Measurements from ENCODE around the gene SOWAHD. TPM values are rescaled to one million over a fixed set of nuclear protein-coding genes. Genes with fewer than 3 reads are reported as not detected.

Gene SOWAHD
- total RNA-seq, 1 experiment from 2014 or later, result 1.1 TPM

- intact Hi-C loops (cut with micrococcal nuclease), result no loop called here
- Histone ChIP-seq H3K79me2 (ENCODE audit: insufficient read depth, low read length) (no peaks in the 10 kb centered on the region), H3K4me1 (ENCODE audit: control insufficient read depth in 1 of 2, insufficient read depth in 2 of 2, low read length in 2 of 2) (peaks cover 6 to 22% of the 10 kb centered on the region in 2 experiments; a peak in 3 of 4 replicates), H3K9me2 (ENCODE audit: insufficient read depth) (no peaks in the 10 kb centered on the region), H3K27ac (ENCODE audit: low read depth, low read length) (no peak overlapping the region), H3K9ac (ENCODE audit: low read length) (no peak overlapping the region), H3K4me2 (ENCODE audit: low read length) (no peak overlapping the region), H3K27me3 (ENCODE audit: insufficient read depth, low read length) (no peaks in the 10 kb centered on the region), H3K9me3 (ENCODE audit: control insufficient read depth in 1 of 2, insufficient read depth in 1 of 2, low read depth in 1 of 2, low read length in 2 of 2) (no peaks in the 10 kb centered on the region), H4K20me1 (ENCODE audit: insufficient read depth) (no peaks in the 10 kb centered on the region), H3K36me3 (ENCODE audit: control insufficient read depth in 1 of 2, insufficient read depth in 2 of 2, low read length in 2 of 2) (no peaks in the 10 kb centered on the region), H2AFZ (ENCODE audit: low read depth, low read length, poor library complexity, severe bottlenecking) (no peak overlapping the region), H3K4me3 (replicated peaks in 1 of 2; ENCODE audit: low read depth in 1 of 2, low read length in 2 of 2) (no peak overlapping the region)
- DNase-seq (ENCODE audit: low read depth, low spot score), result no peak
- CTCF ChIA-PET, result no interaction called here
- ATAC-seq, result no peak
- no TSS peak for BruUV-seq (replicated peaks)
- POLR2A ChIA-PET, result no interaction called here
- RAD21 ChIA-PET (ENCODE audit: low non-redundant PET in 1 of 2, low total read pairs in 2 of 2, uncharacterized antibody in 2 of 2, unreplicated experiment in 2 of 2), result interaction anchor here in 1 of 2 experiments (0.5 kb wide), 1 partner anchor 111 kb away, joined by 4 read pairs; no protein-coding TSS in a partner anchor
- TF ChIP-seq SIN3A (IDR thresholded peaks at IDR 0.05; ENCODE audit: low read depth) (no peak), FOSL1 (IDR thresholded peaks at IDR 0.05; ENCODE audit: low read depth) (no peak), CBX3 (IDR thresholded peaks at IDR 0.05; ENCODE audit: low read depth) (no peak), EZH2phosphoT487 (IDR thresholded peaks at IDR 0.05; ENCODE audit: borderline replicate concordance) (no peak), SRF (IDR thresholded peaks at IDR 0.05; ENCODE audit: low read depth) (no peak), SP1 (IDR thresholded peaks at IDR 0.05; ENCODE audit: low read depth) (no peak), POLR2AphosphoS5 (IDR thresholded peaks at IDR 0.05; ENCODE audit: low read depth, low read length) (no peak), YY1 (IDR thresholded peaks at IDR 0.05; ENCODE audit: extremely low read depth, insufficient replicate concordance, low read depth, low read length) (no peak), REST (IDR thresholded peaks at IDR 0.05; ENCODE audit: low read depth) (no peak), EGR1 (IDR thresholded peaks at IDR 0.05; ENCODE audit: low read depth) (no peak), JUND (IDR thresholded peaks at IDR 0.05) (no peak), TCF7L2 (IDR thresholded peaks at IDR 0.05; ENCODE audit: borderline replicate concordance, extremely low read depth, insufficient read depth, insufficient read length) (no peak), CEBPB (IDR thresholded peaks at IDR 0.05; ENCODE audit: low read depth) (no peak), EZH2 (IDR thresholded peaks at IDR 0.05) (no peak), MAX (IDR thresholded peaks at IDR 0.05) (no peak)
- TF ChIP-seq, protein P1, sequence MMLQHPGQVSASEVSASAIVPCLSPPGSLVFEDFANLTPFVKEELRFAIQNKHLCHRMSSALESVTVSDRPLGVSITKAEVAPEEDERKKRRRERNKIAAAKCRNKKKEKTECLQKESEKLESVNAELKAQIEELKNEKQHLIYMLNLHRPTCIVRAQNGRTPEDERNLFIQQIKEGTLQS (IDR thresholded peaks at IDR 0.05), result no peak
Observed at GRCh38 chrX:119760026-119760877, 1.9 kb downstream of the SOWAHD start.
